ENCODE measurements around the gene CEBPE. TPM values are rescaled to one million over a fixed set of nuclear protein-coding genes. Genes with fewer than 3 reads are reported as not detected.

CEBPE gene
- polyA plus RNA-seq, 1 donor, result not detected

DNA sequence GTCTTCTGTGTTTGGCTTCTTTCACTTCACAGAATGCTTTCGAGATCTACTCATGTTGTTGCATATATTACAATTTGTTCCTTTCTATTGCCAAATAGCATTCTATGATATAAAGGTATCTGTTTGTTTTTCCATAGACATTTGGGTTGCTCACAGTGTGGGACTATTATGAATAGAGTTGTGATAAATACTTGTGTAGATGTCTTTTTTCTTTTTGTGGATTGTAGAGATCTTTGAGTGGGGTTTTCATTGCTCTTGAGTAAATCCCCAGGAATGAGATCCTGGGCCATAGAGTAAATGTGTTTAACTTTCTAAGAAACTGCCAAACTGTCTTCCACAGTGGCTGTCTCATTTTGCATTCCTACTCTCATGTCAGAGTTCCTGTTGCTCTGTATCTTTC, 24.9 kb upstream of the CEBPE start:
- DNase-seq, result no peak

DNA sequence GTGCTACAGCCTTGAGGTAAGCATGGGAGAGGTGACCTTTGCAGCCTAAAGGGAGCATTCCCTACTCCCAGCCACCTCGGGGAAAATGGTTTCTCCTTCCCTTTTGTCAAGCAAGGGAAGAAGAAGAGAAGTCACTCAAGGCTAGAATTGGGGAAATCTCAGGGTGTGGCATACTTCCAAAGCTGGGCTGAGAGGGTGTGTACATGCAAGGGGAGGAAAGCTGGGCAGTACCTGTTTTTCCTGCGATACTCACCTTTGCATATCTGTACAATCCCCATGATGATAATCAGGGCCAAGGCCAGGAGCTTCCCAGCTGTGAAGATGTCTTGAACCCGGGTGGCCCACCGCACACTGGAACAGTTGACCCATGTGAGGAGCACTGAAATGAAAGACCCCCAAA, 23.8 kb upstream of the CEBPE start:
- no peak for DNase-seq

DNA sequence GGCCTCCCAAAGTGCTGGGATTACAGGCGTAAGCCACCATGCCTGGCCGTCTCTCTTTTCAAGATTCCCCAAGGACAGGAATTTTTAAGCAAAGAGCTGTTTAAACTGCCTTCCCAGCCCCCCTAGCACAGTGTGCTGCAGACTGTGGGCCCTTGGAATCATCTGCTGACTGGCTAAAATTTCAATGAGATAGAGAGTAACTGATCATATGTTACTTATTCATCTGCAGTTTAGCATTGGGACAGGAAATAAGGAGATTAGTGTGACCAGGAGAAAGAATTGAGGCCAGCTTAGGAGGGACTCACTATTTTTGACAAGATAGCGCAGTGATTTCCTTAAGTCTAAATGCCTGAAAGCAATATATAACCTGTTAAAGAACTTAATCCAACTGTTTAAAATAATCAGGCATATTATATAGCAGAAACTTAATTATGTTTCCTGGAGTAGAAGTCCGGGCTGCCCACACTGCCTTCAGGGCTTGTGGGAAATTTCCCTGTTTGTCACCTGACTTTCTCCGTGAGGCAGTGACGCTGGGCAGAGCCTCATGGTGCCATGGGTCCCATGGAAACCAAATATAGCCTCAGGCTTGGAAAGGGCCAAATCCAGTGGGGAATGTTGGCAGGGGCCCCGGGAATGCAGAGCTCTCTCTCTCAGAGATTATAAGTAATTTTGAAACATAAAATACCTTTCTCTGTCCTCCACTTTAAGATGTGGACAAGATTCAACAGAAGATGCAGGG, 22.8 kb upstream of the CEBPE start:
- peak; percentile 56 for DNase-seq

DNA sequence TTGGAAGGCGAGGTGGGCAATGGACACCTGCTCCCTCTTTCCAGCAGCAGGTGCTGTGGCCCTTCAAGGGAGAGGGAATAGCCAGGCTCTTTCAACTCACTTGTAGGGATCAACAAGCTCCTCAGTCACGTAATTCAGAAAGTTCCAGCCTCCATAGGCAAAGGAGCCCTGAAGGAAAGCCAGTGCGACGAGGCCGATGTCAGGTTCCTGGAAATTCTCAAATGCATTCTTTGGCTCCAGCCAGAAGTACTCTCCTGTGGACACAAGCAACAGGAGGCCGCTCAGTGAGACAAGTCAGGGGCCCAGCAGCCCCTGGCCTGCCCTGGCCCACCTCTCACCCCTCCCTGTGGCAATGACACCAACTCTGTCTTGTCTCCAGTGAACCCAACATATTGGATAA, 21.3 kb upstream of the CEBPE start:
- no peak for DNase-seq

- DNase-seq, result no peak
Measured at GRCh38 chr14:23139874-23140273, 20.8 kb upstream of the CEBPE start.

- DNase-seq, result no peak
Measured at GRCh38 chr14:23137813-23138535, 18.9 kb upstream of the CEBPE start.

GRCh38 chr14:23137192-23137812, 18.2 kb upstream of the CEBPE start:
- no peak for DNase-seq

GRCh38 chr14:23136566-23137133, 17.6 kb upstream of the CEBPE start:
- no peak for DNase-seq

DNA sequence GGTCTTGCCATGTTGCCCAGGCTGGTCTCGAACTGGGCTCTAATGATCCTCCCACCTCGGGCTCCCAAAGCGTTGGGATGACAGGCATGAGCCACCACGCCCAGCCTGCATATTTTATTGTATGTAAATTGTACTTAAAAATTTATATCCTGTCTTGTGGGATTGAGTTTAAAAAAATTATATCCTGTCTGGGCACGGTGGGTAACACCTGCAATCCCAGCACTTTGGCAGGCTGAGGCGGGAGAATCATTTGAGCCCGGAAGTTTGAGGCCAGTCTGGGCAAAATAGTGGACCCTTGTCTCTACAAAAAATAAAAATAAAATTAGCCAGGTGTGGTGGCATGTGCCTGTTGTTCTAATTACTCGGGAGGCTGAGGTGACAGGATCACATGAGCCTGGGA, 13.9 kb upstream of the CEBPE start:
- DNase-seq, result no peak

- DNase-seq, result no peak
Measured at GRCh38 chr14:23131482-23131881, 12.4 kb upstream of the CEBPE start.

- DNase-seq, result no peak
Measured at GRCh38 chr14:23130871-23131270, 11.8 kb upstream of the CEBPE start.

GRCh38 chr14:23129759-23130316, 10.8 kb upstream of the CEBPE start:
- DNase-seq, result no peak

GRCh38 chr14:23128969-23129758, 10.1 kb upstream of the CEBPE start:
- DNase-seq, result no peak

GRCh38 chr14:23127861-23128260, 8.8 kb upstream of the CEBPE start:
- no peak for DNase-seq

DNA sequence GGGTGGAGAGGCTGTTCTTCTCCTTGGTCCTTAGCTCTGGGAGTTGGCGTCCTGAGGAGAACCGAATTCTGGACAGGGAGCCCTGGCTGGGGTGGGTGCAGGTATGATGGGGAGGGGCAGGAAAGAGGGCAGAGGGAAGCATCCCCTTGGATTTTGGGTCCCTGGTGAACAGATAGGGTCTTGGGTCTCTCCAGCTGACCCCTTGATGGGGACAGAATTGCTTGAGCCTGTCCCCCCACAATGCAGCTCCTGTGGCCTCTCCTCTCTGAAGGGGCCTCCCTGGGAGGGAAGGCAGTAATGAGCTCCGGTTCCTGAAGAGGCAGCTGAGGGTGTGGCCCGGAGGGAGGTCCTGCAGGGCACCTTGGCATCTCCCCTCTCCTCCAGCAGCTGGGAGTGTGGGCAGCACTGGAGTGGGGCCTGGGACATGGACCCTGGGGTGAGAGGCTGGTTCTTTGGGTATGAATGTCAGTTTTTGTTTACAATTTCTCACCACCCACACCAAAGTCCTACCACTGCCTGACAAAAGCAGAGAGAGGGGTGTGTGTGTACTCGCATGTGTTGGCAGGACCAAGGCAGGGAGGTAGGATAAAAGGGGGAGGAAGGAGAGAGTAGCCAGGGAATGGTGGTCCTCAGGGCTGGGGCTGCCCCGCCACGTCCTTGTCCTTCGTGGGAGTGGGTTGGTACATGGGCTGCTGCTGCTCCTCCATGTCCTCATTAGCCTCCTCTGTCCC, 7.7 kb upstream of the CEBPE start:
- DNase-seq, result no peak

DNA sequence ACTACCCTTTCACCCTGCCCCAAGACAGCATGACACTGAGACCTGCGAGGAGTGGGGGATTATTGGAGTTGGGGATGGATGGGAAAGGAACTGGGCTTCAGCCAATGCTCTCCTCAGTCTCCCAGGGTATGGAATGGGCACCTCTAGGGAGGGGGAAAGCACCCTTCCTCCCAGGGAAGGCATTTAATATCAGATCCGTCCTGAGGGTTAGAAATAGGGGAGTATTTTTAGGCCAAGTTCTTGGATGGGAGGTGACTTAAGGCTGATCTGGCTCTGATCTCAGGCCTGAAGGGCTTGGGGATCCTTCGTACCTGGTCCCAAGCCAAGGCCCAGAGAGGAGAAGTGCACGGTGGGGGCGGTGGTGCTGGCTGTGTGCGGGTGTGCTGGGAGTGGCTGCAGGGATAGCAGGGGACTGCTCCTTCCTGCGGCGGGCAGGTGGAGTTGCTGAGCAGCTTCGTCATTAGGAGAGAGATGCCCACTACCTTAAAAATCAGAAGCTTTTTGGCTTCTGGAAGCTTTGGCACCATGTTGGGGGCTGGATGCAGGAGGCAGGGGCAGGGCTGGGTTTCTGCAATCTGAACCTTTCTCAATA, 7.0 kb upstream of the CEBPE start:
- no peak for DNase-seq

DNA sequence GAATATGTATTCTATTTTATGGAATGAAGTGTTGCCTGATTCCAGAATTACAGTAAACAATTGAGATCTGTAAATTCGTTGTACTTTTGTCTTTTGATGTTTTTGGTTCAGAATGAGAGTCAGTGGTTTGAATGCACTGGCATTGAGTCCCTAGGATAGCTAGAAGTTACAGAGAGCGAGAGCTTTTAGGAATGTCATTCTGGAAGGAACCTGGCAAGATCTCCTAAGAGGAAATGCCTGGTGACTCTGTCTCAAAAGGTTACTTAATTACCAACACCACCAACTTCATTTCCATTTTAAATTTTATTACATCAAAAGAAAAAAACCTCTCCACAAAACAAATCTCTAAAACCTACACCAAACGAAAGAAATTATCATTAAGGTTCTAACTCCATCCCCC, 6.0 kb upstream of the CEBPE start:
- no peak for DNase-seq

- no peak for DNase-seq
Measured at GRCh38 chr14:23124337-23124954, 5.4 kb upstream of the CEBPE start.

DNA sequence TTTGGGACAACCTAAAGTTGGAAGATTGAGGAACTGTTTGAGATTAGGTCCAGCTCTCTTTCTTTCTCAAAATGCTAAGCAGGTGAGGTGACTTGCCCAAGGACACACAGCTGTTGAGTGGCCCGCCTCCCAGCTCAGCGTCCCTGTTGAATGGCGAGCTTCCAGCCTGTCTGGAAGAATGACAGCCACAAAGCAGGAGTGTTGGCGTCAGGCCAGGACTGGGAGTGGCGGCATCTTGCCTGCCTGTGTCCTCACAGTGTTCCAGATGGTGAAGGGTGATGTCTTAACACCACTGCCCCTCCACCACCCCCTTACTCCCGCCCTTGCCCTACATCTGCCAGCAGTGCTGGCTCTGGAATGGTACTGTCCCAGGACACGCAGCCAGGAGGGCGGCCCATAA, 4.4 kb upstream of the CEBPE start:
- no peak for DNase-seq

GRCh38 chr14:23122086-23122485, 3.0 kb upstream of the CEBPE start:
- DNase-seq, result no peak

DNA sequence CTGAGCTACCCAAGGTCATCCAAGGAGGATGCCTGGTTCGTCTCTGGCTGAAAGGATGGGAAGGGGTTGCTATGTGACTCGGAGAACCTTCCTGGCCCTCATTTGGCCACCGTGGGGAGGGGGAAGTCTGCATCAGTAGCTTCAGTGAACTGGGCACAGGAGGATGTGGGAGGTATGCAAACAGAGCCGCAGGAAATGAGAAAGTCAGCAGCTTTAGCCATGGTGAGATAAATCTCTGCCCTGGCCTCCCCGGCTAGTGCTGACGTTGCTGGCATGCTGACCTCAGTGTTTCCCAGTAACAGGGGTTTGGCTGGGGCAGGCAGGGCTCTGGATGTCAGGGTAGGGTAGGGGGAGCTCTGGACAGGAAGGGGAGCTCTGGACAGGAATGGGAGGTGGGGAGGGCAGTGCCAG, 2.3 kb upstream of the CEBPE start:
- peak; percentile 26 for DNase-seq
